Ovary (tissue), 9 donors: ENCODE results near the gene CNIH2. TPM values are rescaled to one million over a fixed set of nuclear protein-coding genes. Genes with fewer than 3 reads are reported as not detected.
"Not testable (repeated sequence)": the region's sequence is repeated elsewhere in the genome, so short reads cannot be mapped to it uniquely, and the experiment has no call there.

ENCODE experiments used
- DNase-seq, 5 donors: peaks; one replicate each; pipeline ENCODE4 v3.0.0-alpha.2; 2019 to 2020
- H3K27ac ChIP-seq, 2 donors: fragments of 200-600 bp; one replicate each; pipeline versions ENCODE4 v1.5.1 to v1.8.0; 2019 to 2022
- H3K27me3 ChIP-seq: fragments of 200-600 bp; one replicate; pipeline ENCODE4 v1.8.0; 2022
- H3K36me3 ChIP-seq: fragments of 200-600 bp; sonication (generic); one replicate; pipeline ENCODE4 v1.5.1; 2019
- H3K4me1 ChIP-seq: one replicate; pipeline ENCODE4 v1.8.1; 2013; ENCODE audit warnings: mild to moderate bottlenecking, moderate library complexity; ENCODE audit not compliant: insufficient read depth
- H3K4me3 ChIP-seq: fragments of 200-600 bp; sonication (generic); one replicate; pipeline ENCODE4 v1.5.1; 2017
- H3K9me3 ChIP-seq, 2 donors: fragments of 200-600 bp in 1 of 2; sonication (generic) in 1 of 2; one replicate each; pipeline versions ENCODE4 v1.5.1 to v1.8.1; 2013 to 2019; ENCODE audit warnings: mild to moderate bottlenecking in 1 of 2, moderate library complexity in 1 of 2
- CTCF ChIP-seq, 3 donors: fragments of 450-650 bp in 2 of 3; fragments of 200-600 bp in 1 of 3; IDR thresholded peaks; one replicate each; pipeline versions ENCODE4 v1.5.1 to v1.8.0; 2016 to 2022; ENCODE audit warnings: antibody characterized with exemption in 3 of 3, mild to moderate bottlenecking in 1 of 3
- EP300 ChIP-seq: sonication (generic); formaldehyde crosslinking; IDR thresholded peaks from one replicate; pipeline ENCODE4 v1.6.1; 2017; ENCODE audit warnings: antibody characterized with exemption
- POLR2A ChIP-seq: fragments of 450-650 bp; IDR thresholded peaks from one replicate; pipeline ENCODE4 v1.6.1; 2017; ENCODE audit warnings: antibody characterized with exemption, mild to moderate bottlenecking, moderate library complexity
- WGBS, 3 donors: extraction: QIAGEN DNeasy Blood & Tissue Kit in 1 of 3; methylation state at CpG; one replicate each; pipeline versions ENCODE4 v1.1.5 to v1.1.7; 2013 to 2017; 5-methylcytosine and 5-hydroxymethylcytosine counted together
- intact Hi-C, 4 donors: fragments of 100-400 bp; cut with DNase I; formaldehyde crosslinking; loops; one replicate each; pipeline versions ENCODE4 v1.11.0 to v1.15.1; 2022 to 2023
- polyA plus RNA-seq, 2 donors: library from polyadenylated mRNA; stranded (reverse); fragments of 200-250 nt in 1 of 2; fragments of 350-450 nt in 1 of 2; fragmentation: Illumina TruSeq in 1 of 2; extraction: RNeasy Lipid Tissue Mini Kit (QIAGEN cat#74804) in 1 of 2; gene quantifications; one replicate each; pipeline ENCODE4 v1.2.3, GENCODE V29; 2013 to 2014
- total RNA-seq, 7 donors: library from RNA; depleted of rRNA in 2 of 7; stranded (reverse); fragments of >200 nt in 2 of 7; fragmentation: NEBNext Ultra II Directional in 3 of 7; extraction: Animal tissue kit (Norgen Biotek cat#: 25700) in 3 of 7; gene quantifications; one replicate each; pipeline versions ENCODE4 v1.1.0 to v1.2.4, GENCODE V29; 2016 to 2023
- donor health status: DM: no; HTN: no; CAD: no; lungs with moderate emphysema.
- donor health status: DM: no; HTN: no; CAD: no.
- donor health status: Bipolar disorder and iron deficiency.
- donor health status: DM: yes; HTN: yes; CAD: no.
- donor health status: DM: no; HTN: no; CAD: no.
- donor health status: DM: yes; HTN: yes; CAD: no.

The CNIH2 gene
- total and polyA plus RNA-seq, 9 donors = 0.33 to 2.5 (median 0.65) TPM; not detected in 1

- Histone ChIP-seq H3K27ac (no peak overlapping the region), H3K4me1 (no peaks in the 10 kb centered on the region), H3K36me3 (no peaks in the 10 kb centered on the region), H3K9me3 (no peaks in the 10 kb centered on the region), H3K4me3 (no peak overlapping the region), H3K27me3 (no peaks in the 10 kb centered on the region)
- intact Hi-C loops = no loop called here
- 56 to 67% (median 59%) methylated on average over 1 of the region's 1 CpG for WGBS, 3 donors
- DNase-seq = no peak
- no peak for TF ChIP-seq CTCF (IDR thresholded peaks at IDR 0.05)
- no peak for TF ChIP-seq EP300
- no peak for TF ChIP-seq POLR2A
These were observed 3.8 kb upstream of the CNIH2 start for GRCh38 chr11:66274219-66274618.

GRCh38 chr11:66275396-66275795, 2.6 kb upstream of the CNIH2 start:
- intact Hi-C loops = no loop called here

DNA sequence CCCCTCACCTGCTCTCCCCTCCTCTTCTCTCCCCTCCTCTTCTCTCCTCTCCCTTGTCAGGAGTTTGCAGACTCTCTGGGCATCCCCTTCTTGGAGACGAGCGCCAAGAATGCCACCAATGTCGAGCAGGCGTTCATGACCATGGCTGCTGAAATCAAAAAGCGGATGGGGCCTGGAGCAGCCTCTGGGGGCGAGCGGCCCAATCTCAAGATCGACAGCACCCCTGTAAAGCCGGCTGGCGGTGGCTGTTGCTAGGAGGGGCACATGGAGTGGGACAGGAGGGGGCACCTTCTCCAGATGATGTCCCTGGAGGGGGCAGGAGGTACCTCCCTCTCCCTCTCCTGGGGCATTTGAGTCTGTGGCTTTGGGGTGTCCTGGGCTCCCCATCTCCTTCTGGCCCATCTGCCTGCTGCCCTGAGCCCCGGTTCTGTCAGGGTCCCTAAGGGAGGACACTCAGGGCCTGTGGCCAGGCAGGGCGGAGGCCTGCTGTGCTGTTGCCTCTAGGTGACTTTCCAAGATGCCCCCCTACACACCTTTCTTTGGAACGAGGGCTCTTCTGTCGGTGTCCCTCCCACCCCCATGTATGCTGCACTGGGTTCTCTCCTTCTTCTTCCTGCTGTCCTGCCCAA, 1.9 kb upstream of the CNIH2 start:
- no peak for DNase-seq
- Histone ChIP-seq H3K36me3 (no peaks in the 10 kb centered on the region), H3K27ac (no peak overlapping the region), H3K4me3 (no peak overlapping the region), H3K27me3 (no peaks in the 10 kb centered on the region), H3K4me1 (no peaks in the 10 kb centered on the region), H3K9me3 (no peaks in the 10 kb centered on the region)
- no peak for TF ChIP-seq EP300
- no peak for TF ChIP-seq POLR2A
- intact Hi-C loops = no loop called here
- 73 to 76% (median 74%) methylated on average over 14 of the region's 14 CpGs for WGBS, 3 donors

More at GRCh38 chr11:66275396-66275795, 2.6 kb upstream of the CNIH2 start:
- Histone ChIP-seq H3K27me3 (no peaks in the 10 kb centered on the region), H3K9me3 (no peaks in the 10 kb centered on the region), H3K27ac (no peak overlapping the region), H3K4me3 (no peak overlapping the region), H3K4me1 (no peaks in the 10 kb centered on the region), H3K36me3 (no peaks in the 10 kb centered on the region)
- WGBS, 3 donors = 86 to 91% (median 90%) methylated on average over 8 of the region's 8 CpGs
- DNase-seq = no peak
- TF ChIP-seq EP300 (no peak), CTCF (IDR thresholded peaks at IDR 0.05) (no peak), POLR2A (no peak)

DNA sequence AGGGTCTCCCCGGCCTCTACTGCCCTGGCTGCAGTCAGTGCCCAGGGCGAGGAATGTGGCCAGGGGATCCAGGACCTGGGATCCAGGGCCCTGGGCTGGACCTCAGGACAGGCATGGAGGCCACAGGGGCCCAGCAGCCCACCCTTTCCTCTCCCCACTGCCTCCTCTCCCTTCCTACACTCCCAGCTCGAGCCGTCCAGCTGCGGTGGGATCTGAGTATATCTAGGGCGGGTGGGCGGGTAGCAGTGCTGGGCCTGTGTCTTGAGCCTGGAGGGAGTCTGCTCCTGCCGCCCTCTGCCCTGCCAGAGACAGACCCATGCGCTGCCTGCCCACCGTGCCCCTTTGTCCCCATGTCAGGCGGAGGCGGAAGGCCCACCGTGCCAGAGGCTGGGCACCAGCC, 1.4 kb upstream of the CNIH2 start:
- H3K4me1 ChIP-seq, H3K36me3 ChIP-seq, H3K27ac ChIP-seq, H3K27me3 ChIP-seq, H3K4me3 ChIP-seq, DNase-seq, intact Hi-C loops, H3K9me3 ChIP-seq: not testable (repeated sequence)
- WGBS, 3 donors = 62 to 69% (median 69%) methylated on average over 13 of the region's 13 CpGs

DNA sequence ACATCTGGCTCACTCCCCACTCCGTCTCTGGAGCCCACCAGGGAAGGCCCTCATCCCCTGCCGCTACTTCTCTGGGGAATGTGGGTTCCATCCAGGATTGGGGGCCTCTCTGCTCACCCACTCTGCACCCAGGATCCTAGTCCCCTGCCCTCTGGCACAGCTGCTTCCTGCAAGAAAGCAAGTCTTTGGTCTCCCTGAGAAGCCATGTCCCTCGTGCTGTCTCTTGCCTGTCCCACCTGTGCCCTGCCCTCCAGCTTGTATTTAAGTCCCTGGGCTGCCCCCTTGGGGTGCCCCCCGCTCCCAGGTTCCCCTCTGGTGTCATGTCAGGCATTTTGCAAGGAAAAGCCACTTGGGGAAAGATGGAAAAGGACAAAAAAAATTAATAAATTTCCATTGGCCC, 911 bp upstream of the CNIH2 start:
- H3K4me1 ChIP-seq, H3K36me3 ChIP-seq, intact Hi-C loops, H3K9me3 ChIP-seq, H3K4me3 ChIP-seq, H3K27ac ChIP-seq, H3K27me3 ChIP-seq: not testable (repeated sequence)
- 66 to 76% (median 73%) methylated on average over 4 of the region's 4 CpGs for WGBS, 3 donors
- peak in 1 of 5 donors; percentile 29 for DNase-seq

DNA sequence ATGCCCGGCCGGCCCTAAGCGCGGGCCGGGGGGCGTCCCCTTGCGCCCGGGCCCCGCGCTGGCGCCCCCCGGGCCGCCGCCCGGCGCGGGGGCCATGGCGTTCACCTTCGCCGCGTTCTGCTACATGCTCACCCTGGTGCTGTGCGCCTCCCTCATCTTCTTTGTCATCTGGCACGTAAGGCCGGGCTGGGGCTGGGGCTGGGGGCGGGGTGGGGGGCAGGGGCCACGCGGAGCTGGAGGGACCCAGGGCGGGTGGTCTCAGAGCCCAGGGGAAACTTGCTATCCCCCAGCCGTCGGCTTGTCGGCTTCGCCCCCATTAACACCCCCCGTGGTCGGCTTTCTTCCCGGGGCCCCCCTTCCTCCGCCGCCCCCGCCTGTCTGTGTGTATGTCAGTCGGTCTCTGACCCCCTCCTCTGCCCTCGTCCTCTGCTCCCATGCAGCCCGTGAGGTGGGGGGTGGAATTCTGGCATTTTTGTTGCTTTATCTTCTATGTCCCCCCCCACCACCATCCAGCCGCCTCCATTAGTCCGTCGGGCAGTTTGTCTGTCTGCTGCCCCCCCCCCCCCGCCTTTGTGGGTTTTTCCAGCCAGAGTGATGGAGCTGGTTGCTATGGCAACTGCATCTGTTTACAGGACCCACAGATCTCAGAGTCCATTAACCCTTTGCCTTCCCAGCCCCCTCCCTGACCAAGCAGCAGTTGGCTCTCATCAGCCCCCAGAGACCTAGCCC, 552 bp downstream of the CNIH2 start:
- no peaks in the 10 kb centered on the region for H3K27me3 ChIP-seq
- H3K27ac ChIP-seq = no peak overlapping the region
- peak overlapping the region; percentile 34 for H3K4me3 ChIP-seq
- WGBS, 3 donors = 2 to 6% (median 2%) methylated on average over 23 to 45 of the region's 45 CpGs
- DNase-seq = peak in 2 of 5 donors; percentile 42 to 49
- no peaks in the 10 kb centered on the region for H3K36me3 ChIP-seq
- intact Hi-C loops = no loop called here
- TF ChIP-seq CTCF (IDR thresholded peaks at IDR 0.05) (no peak), EP300 (no peak), POLR2A (no peak)
- H3K4me1 ChIP-seq = peaks cover 5% of the 10 kb centered on the region
- H3K9me3 ChIP-seq = no peaks in the 10 kb centered on the region
